GM10248 (cell line): ENCODE data around the gene GYG2.

Source experiments
- CTCF ChIA-PET: fragments of 300-600 bp; sonication (Branson Sonifier 250); formaldehyde crosslinking; extraction: SDS; loops from one replicate; lab custom pipeline; 2021; ENCODE audit warnings: antibody characterized with exemption; lab: Yijun Ruan, JAX
- POLR2A ChIA-PET: fragments of 350-650 bp; sonication (Branson Sonifier 250); formaldehyde crosslinking; extraction: SDS; loops from one replicate; lab custom pipeline; 2020; ENCODE audit warnings: antibody characterized with exemption; lab: Yijun Ruan, JAX
- DNase-seq: peaks from one replicate; pipeline ENCODE4 v3.0.0; 2012; ENCODE audit errors: extremely low spot score
- CTCF ChIP-seq: IDR thresholded peaks from 2 replicates; pipeline ENCODE4 v1.5.1; 2012; ENCODE audit warnings: mild to moderate bottlenecking, low read depth; ENCODE audit errors: extremely low read depth, missing control alignments, control extremely low read depth

The GYG2 gene

GRCh38 chrX:2863646-2864045 is 34.9 kb downstream of the GYG2 start:
- POLR2A ChIA-PET = no interaction called here
- no peak for TF ChIP-seq CTCF
- CTCF ChIA-PET = no interaction called here
- DNase-seq = no peak

- TF ChIP-seq CTCF = no peak
- ChIA-PET POLR2A (no interaction called here), CTCF (no interaction called here)
- DNase-seq = no peak
These were observed 38.5 kb downstream of the GYG2 start for GRCh38 chrX:2867206-2867605.

GRCh38 chrX:2870650-2871049 is 41.9 kb downstream of the GYG2 start:
- POLR2A ChIA-PET = no interaction called here
- CTCF ChIA-PET = no interaction called here
- no peak for DNase-seq
- TF ChIP-seq CTCF = no peak

GRCh38 chrX:2871831-2872230 is 43.1 kb downstream of the GYG2 start:
- no peak for DNase-seq
- ChIA-PET POLR2A (no interaction called here), CTCF (no interaction called here)
- no peak for TF ChIP-seq CTCF

- ChIA-PET POLR2A (no interaction called here), CTCF (no interaction called here)
- no peak for DNase-seq
- no peak for TF ChIP-seq CTCF
These were observed 44.0 kb downstream of the GYG2 start for GRCh38 chrX:2872671-2873277.

GRCh38 chrX:2874222-2875135 is 45.7 kb downstream of the GYG2 start:
- ChIA-PET POLR2A (no interaction called here), CTCF (no interaction called here)
- DNase-seq = no peak
- no peak for TF ChIP-seq CTCF
